ENCODE data around the gene LRRC36. TPM values are rescaled to one million over a fixed set of nuclear protein-coding genes. Genes with fewer than 3 reads are reported as not detected.

Gene LRRC36
- total and polyA plus RNA-seq, 9 of the 15 experiments (the other 6 are each of a cell fraction or from before 2014, with no cell fraction given) = 0.09 to 0.40 (median 0.17) TPM; not detected in 1

DNA sequence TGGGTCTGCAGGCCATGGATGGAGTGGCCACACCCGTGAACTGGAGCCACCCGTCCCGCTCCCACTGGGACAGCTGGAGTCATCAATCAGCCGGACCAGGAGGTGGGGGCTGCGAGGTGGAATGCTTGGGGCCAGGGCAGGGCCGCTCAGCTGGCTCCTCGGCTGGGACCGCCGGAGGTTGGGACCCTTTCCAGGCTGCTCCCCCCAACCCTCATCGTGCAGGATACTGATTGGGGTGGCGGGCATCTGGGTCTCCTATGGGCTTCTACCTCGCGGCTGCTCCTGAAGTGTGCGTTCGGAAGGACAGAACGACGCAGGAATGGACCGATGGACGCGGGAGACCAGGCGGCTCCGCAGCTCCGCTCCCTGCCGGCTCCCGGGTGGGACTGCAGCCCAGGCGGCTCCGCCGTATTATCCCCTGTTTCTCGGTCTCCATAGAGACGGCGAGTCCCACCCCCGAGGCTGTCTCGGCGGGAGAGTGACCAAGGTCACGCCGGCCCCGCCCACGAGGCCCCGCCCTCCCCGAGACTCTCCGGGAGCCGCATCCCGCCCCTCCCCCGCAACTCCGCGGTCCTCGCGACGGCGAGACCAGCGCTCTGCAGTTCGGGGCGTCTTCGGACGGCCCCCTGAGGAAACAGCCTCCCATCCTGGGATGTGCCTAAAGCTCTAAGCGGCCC is 66.6 kb downstream of the LRRC36 start, which contains the start of gene TPPP3 (continued):
- TF ChIP-seq PCBP1 (IDR thresholded peaks at IDR 0.05; ENCODE audit: low read depth, low read length, poor library complexity, severe bottlenecking) (peak; percentile 50), FOXJ2 (tag; IDR thresholded peaks at IDR 0.05) (peak; percentile 97), TBP (optimal IDR thresholded peaks at IDR 0.05; ENCODE audit: low read depth, low read length) (peak; percentile 9), MAZ (CRISPR knock-in tag; conservative IDR thresholded peaks at IDR 0.05 in 1 of 2, IDR thresholded peaks at IDR 0.05 in 1 of 2) (peak in 1 of 2 experiments; percentile 63; a peak in 2 of 4 replicates), POLR2AphosphoS2 (IDR thresholded peaks at IDR 0.05; ENCODE audit: low read length) (no peak), POLR2AphosphoS5 (IDR thresholded peaks at IDR 0.05; ENCODE audit: control insufficient read depth, insufficient read depth, low read depth, low read length) (no peak), SP1 (CRISPR knock-in tag; IDR thresholded peaks at IDR 0.05) (peak; percentile 38; the same call in 1 of the 2 replicates), SIN3B (IDR thresholded peaks at IDR 0.05; ENCODE audit: low read depth) (0 out of 2 replicates have a peak, but pooled peaks have one; percentile 32), ZNF263 (CRISPR knock-in tag; IDR thresholded peaks at IDR 0.05; ENCODE audit: borderline replicate concordance) (0 out of 2 replicates have a peak, but pooled peaks have one; percentile 41), NFIC (IDR thresholded peaks at IDR 0.05) (0 out of 2 replicates have a peak, but pooled peaks have one; percentile 19), HMGN3 (IDR thresholded peaks at IDR 0.05; ENCODE audit: borderline replicate concordance, extremely low read depth, insufficient read length, low read depth, low read length) (peak; percentile 31), PKNOX1 (IDR thresholded peaks at IDR 0.05) (peak; percentile 68; the same call in 1 of the 2 replicates), GABPB1 (CRISPR knock-in tag; IDR thresholded peaks at IDR 0.05) (0 out of 2 replicates have a peak, but pooled peaks have one; percentile 41)
- TF ChIP-seq, protein P1, sequence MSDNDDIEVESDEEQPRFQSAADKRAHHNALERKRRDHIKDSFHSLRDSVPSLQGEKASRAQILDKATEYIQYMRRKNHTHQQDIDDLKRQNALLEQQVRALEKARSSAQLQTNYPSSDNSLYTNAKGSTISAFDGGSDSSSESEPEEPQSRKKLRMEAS (CRISPR knock-in tag; IDR thresholded peaks at IDR 0.05) = peak; percentile 24; the same call in 1 of the 2 replicates
- TF ChIP-seq, protein P2, sequence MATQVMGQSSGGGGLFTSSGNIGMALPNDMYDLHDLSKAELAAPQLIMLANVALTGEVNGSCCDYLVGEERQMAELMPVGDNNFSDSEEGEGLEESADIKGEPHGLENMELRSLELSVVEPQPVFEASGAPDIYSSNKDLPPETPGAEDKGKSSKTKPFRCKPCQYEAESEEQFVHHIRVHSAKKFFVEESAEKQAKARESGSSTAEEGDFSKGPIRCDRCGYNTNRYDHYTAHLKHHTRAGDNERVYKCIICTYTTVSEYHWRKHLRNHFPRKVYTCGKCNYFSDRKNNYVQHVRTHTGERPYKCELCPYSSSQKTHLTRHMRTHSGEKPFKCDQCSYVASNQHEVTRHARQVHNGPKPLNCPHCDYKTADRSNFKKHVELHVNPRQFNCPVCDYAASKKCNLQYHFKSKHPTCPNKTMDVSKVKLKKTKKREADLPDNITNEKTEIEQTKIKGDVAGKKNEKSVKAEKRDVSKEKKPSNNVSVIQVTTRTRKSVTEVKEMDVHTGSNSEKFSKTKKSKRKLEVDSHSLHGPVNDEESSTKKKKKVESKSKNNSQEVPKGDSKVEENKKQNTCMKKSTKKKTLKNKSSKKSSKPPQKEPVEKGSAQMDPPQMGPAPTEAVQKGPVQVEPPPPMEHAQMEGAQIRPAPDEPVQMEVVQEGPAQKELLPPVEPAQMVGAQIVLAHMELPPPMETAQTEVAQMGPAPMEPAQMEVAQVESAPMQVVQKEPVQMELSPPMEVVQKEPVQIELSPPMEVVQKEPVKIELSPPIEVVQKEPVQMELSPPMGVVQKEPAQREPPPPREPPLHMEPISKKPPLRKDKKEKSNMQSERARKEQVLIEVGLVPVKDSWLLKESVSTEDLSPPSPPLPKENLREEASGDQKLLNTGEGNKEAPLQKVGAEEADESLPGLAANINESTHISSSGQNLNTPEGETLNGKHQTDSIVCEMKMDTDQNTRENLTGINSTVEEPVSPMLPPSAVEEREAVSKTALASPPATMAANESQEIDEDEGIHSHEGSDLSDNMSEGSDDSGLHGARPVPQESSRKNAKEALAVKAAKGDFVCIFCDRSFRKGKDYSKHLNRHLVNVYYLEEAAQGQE (IDR thresholded peaks at IDR 0.05; ENCODE audit: borderline replicate concordance) = peak; percentile 32; the same call in 1 of the 2 replicates
- TF ChIP-seq, protein P2 (CRISPR knock-in tag; IDR thresholded peaks at IDR 0.05; ENCODE audit: low read depth) = no peak

Data from K562 (cell line).